ENCODE data around the gene ICA1. TPM values are rescaled to one million over a fixed set of nuclear protein-coding genes. Genes with fewer than 3 reads are reported as not detected.

The ICA1 gene
- total and polyA plus RNA-seq, 12 donors: 29.5 to 92.1 (median 56.8) TPM

GRCh38 chr7:8142477-8142876 is 119.5 kb downstream of the ICA1 start:
- intact Hi-C loops (cut with DNase I): no loop called here
- Histone ChIP-seq H3K4me3 (no peak overlapping the region), H3K36me3 (peaks cover 0 to 51% (median 5%) of the 10 kb centered on the region in 9 donors), H3K4me1 (peaks cover 0 to 15% (median 0%) of the 10 kb centered on the region in 9 donors), H3K9me3 (no peaks in the 10 kb centered on the region), H3K27ac (no peak overlapping the region), H3K27me3 (no peaks in the 10 kb centered on the region)
- WGBS, 2 donors: 89 to 93% methylated on average over 2 of the region's 2 CpGs
- ATAC-seq (no peak), DNase-seq (no peak)
- TF ChIP-seq CTCF (IDR thresholded peaks at IDR 0.05): no peak

GRCh38 chr7:8141070-8141469 is 120.9 kb downstream of the ICA1 start:
- H3K4me1 ChIP-seq: peaks cover 0 to 4% (median 0%) of the 10 kb centered on the region in 9 donors
- H3K9me3 ChIP-seq: no peaks in the 10 kb centered on the region
- ATAC-seq (peak in 3 of 8 donors; percentile 35 to 61 (median 46)), DNase-seq (no peak)
- peaks cover 0 to 65% (median 5%) of the 10 kb centered on the region in 9 donors for H3K36me3 ChIP-seq
- H3K27ac ChIP-seq: no peak overlapping the region
- WGBS, 2 donors: 90 to 95% methylated on average over 4 of the region's 4 CpGs
- H3K4me3 ChIP-seq: no peak overlapping the region
- intact Hi-C loops (cut with DNase I): no loop called here
- no peak for TF ChIP-seq CTCF (IDR thresholded peaks at IDR 0.05)
- no peaks in the 10 kb centered on the region for H3K27me3 ChIP-seq

GRCh38 chr7:8136051-8136730 is 125.8 kb downstream of the ICA1 start:
- WGBS, 2 donors: 91 to 93% methylated on average over 12 of the region's 12 CpGs

GRCh38 chr7:8135417-8135816 is 126.5 kb downstream of the ICA1 start:
- intact Hi-C loops (cut with DNase I): no loop called here
- no peak overlapping the region for H3K4me3 ChIP-seq
- DNase-seq (no peak), ATAC-seq (no peak)
- H3K36me3 ChIP-seq: peaks cover 0 to 49% (median 0%) of the 10 kb centered on the region in 9 donors
- WGBS, 2 donors: 93 to 97% methylated on average over 3 of the region's 3 CpGs
- no peaks in the 10 kb centered on the region for H3K27me3 ChIP-seq
- peaks cover 0 to 17% (median 0%) of the 10 kb centered on the region in 9 donors for H3K4me1 ChIP-seq
- no peak for TF ChIP-seq CTCF (IDR thresholded peaks at IDR 0.05)
- no peaks in the 10 kb centered on the region for H3K9me3 ChIP-seq
- no peak overlapping the region for H3K27ac ChIP-seq

More at GRCh38 chr7:8136051-8136730, 125.8 kb downstream of the ICA1 start:
- Histone ChIP-seq H3K36me3 (peaks cover 0 to 57% (median 3%) of the 10 kb centered on the region in 9 donors), H3K9me3 (no peaks in the 10 kb centered on the region), H3K27me3 (no peaks in the 10 kb centered on the region), H3K4me3 (no peak overlapping the region), H3K27ac (no peak overlapping the region), H3K4me1 (peaks cover 0 to 17% (median 0%) of the 10 kb centered on the region in 9 donors)
- DNase-seq (no peak), ATAC-seq (no peak)
- TF ChIP-seq CTCF (IDR thresholded peaks at IDR 0.05): no peak
- intact Hi-C loops (cut with DNase I): no loop called here

Data from heart right ventricle (tissue), 16 donors.